Measurements from ENCODE around the gene PPP1R14C. TPM values are rescaled to one million over a fixed set of nuclear protein-coding genes. Genes with fewer than 3 reads are reported as not detected.

Gene PPP1R14C
- total and polyA plus RNA-seq, 7 donors: 5.9 to 62.8 (median 22.5) TPM

- no peaks in the 10 kb centered on the region for H3K27me3 ChIP-seq (ENCODE audit: insufficient read depth in 3 of 3, low read length in 2 of 3)
- intact Hi-C loops (cut with DNase I): loop anchor here in 1 of 2 donors (5.0 kb wide), 1 partner anchor 41 kb away; no protein-coding TSS in a partner anchor
- DNase-seq: no peak
- TF ChIP-seq CTCF (IDR thresholded peaks at IDR 0.05): no peak
- no peak for ATAC-seq
- no peaks in the 10 kb centered on the region for H3K36me3 ChIP-seq (ENCODE audit: insufficient read depth in 1 of 2, low read depth in 1 of 2)
- no peak overlapping the region for H3K27ac ChIP-seq
- H3K9me3 ChIP-seq: no peaks in the 10 kb centered on the region
- no peak overlapping the region for H3K4me3 ChIP-seq
- H3K4me1 ChIP-seq: peaks cover 18% of the 10 kb centered on the region
- 57 to 75% (median 58%) methylated on average over 8 of the region's 8 CpGs for WGBS, 3 donors
Observed at GRCh38 chr6:150276168-150276936, 133.5 kb downstream of the PPP1R14C start.

GRCh38 chr6:150276937-150277742 is 134.3 kb downstream of the PPP1R14C start:
- Histone ChIP-seq H3K4me1 (peaks cover 18% of the 10 kb centered on the region), H3K9me3 (no peaks in the 10 kb centered on the region), H3K27ac (no peak overlapping the region), H3K4me3 (no peak overlapping the region), H3K36me3 (ENCODE audit: insufficient read depth in 1 of 2, low read depth in 1 of 2) (no peaks in the 10 kb centered on the region), H3K27me3 (ENCODE audit: insufficient read depth in 3 of 3, low read length in 2 of 3) (no peaks in the 10 kb centered on the region)
- ATAC-seq (no peak), DNase-seq (no peak)
- intact Hi-C loops (cut with DNase I): loop anchor here in 1 of 2 donors (5.0 kb wide), 1 partner anchor 40 kb away; no protein-coding TSS in a partner anchor
- 61 to 73% (median 66%) methylated on average over 10 of the region's 10 CpGs for WGBS, 3 donors
- no peak for TF ChIP-seq CTCF (IDR thresholded peaks at IDR 0.05)

GRCh38 chr6:150279533-150279932 is 136.7 kb downstream of the PPP1R14C start:
- Histone ChIP-seq H3K4me1 (peaks cover 3% of the 10 kb centered on the region), H3K36me3 (ENCODE audit: insufficient read depth in 1 of 2, low read depth in 1 of 2) (no peaks in the 10 kb centered on the region), H3K4me3 (no peak overlapping the region), H3K27me3 (ENCODE audit: insufficient read depth in 3 of 3, low read length in 2 of 3) (no peaks in the 10 kb centered on the region), H3K9me3 (no peaks in the 10 kb centered on the region), H3K27ac (no peak overlapping the region)
- intact Hi-C loops (cut with DNase I): loop anchor here in 1 of 2 donors (5.0 kb wide), 1 partner anchor 38 kb away; no protein-coding TSS in a partner anchor
- TF ChIP-seq CTCF (IDR thresholded peaks at IDR 0.05): no peak
- WGBS, 3 donors: 78 to 100% (median 83%) methylated on average over 1 of the region's 1 CpG
- no peak for ATAC-seq
- no peak for DNase-seq

- H3K36me3 ChIP-seq (ENCODE audit: insufficient read depth in 1 of 2, low read depth in 1 of 2): no peaks in the 10 kb centered on the region
- no peak for TF ChIP-seq CTCF (IDR thresholded peaks at IDR 0.05)
- intact Hi-C loops (cut with DNase I): no loop called here
- H3K9me3 ChIP-seq: no peaks in the 10 kb centered on the region
- DNase-seq (no peak), ATAC-seq (no peak)
- no peak overlapping the region for H3K27ac ChIP-seq
- 90 to 100% (median 91%) methylated on average over 1 of the region's 1 CpG for WGBS, 3 donors
- no peak overlapping the region for H3K4me3 ChIP-seq
- H3K27me3 ChIP-seq (ENCODE audit: insufficient read depth in 3 of 3, low read length in 2 of 3): no peaks in the 10 kb centered on the region
- no peaks in the 10 kb centered on the region for H3K4me1 ChIP-seq
Observed at GRCh38 chr6:150280703-150281102, 137.9 kb downstream of the PPP1R14C start.

Measured in psoas muscle (tissue), 8 donors.